HUES64 (cell line): ENCODE data around the gene SLC36A2.
A peak's percentile ranks its signal among the peaks of the same experiment; 100 is the strongest.

Source experiments
- H3K27ac ChIP-seq: 2 replicates; pipeline ENCODE4 v1.7.0; 2013; ENCODE audit warnings: low read depth, low read length, inconsistent platforms
- H3K27me3 ChIP-seq: 2 replicates; pipeline ENCODE4 v1.6.1; 2013; ENCODE audit warnings: mild to moderate bottlenecking, low read length; ENCODE audit not compliant: insufficient read depth
- H3K36me3 ChIP-seq: 2 replicates; pipeline ENCODE4 v1.6.1; 2013; ENCODE audit warnings: mild to moderate bottlenecking, low read length; ENCODE audit not compliant: insufficient read depth
- H3K4me1 ChIP-seq: 2 replicates; pipeline ENCODE4 v1.6.1; 2013; ENCODE audit warnings: mild to moderate bottlenecking, low read length, moderate library complexity; ENCODE audit not compliant: insufficient read depth
- H3K4me3 ChIP-seq: 2 replicates; pipeline ENCODE4 v1.5.1; 2013; ENCODE audit warnings: mild to moderate bottlenecking, low read length, moderate library complexity
- H3K9ac ChIP-seq: 2 replicates; pipeline ENCODE4 v1.6.1; 2013; ENCODE audit warnings: mild to moderate bottlenecking, low read depth, low read length
- H3K9me3 ChIP-seq: 2 replicates; pipeline ENCODE4 v1.6.1; 2013; ENCODE audit warnings: low read depth, low read length; ENCODE audit not compliant: insufficient read depth
- WGBS: fragments of 150-250, 120-280 bp; methylation state at CpG from one replicate; pipeline ENCODE4 v1.1.7; 2013; ENCODE audit warnings: missing lambda C conversion rate; 5-methylcytosine and 5-hydroxymethylcytosine counted together

SLC36A2 gene

DNA sequence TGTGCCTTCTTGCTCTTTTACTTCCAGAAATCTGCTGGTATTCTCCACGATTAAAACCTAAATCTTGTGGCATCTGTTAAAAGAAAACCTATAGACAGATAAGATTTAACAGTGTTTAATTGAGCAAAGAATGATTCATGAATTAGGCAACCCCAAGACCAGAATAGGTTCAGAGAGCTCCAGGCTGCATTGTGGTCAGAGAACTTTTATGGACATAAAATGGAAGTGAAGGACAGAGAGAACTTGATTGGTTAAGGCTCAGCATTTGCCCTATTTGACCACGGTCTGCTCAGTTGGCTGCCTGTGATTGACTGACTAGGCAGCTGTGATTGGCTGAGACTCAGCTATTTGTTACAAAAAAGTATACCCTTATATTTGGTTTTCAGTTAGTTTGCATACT is 10.4 kb upstream of the SLC36A2 start:
- Histone ChIP-seq H3K4me1 (peaks cover 24% of the 10 kb centered on the region), H3K36me3 (no peaks in the 10 kb centered on the region), H3K9me3 (no peaks in the 10 kb centered on the region), H3K4me3 (no peak overlapping the region), H3K27me3 (no peaks in the 10 kb centered on the region), H3K27ac (peak overlapping the region; percentile 23; the same call in 1 of the 2 replicates), H3K9ac (no peak overlapping the region)
- 88% methylated on average over 2 of the region's 2 CpGs for WGBS

DNA sequence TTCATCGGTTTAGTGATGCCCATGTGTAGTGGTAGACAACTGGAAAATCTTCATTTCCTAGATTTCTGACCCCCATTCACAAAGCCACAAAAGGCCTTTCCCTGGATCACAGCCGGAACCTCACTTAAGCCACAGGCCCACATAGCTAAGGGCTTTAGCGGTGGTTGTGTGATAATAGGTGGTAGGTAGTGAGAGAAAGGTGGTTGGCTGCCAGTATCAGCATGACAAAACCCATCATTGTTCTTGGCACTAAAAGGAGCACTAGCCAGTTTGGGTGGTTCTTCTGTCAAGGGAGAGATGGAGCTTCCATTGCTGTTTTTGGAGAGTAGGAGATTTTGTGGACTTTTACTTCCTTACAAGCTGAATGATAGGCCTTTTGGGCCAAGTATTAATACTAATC is 9.7 kb upstream of the SLC36A2 start:
- H3K27ac ChIP-seq = peak overlapping the region; percentile 23; the same call in 1 of the 2 replicates
- peaks cover 24% of the 10 kb centered on the region for H3K4me1 ChIP-seq
- no peaks in the 10 kb centered on the region for H3K9me3 ChIP-seq
- H3K27me3 ChIP-seq = no peaks in the 10 kb centered on the region
- no peak overlapping the region for H3K9ac ChIP-seq
- no peaks in the 10 kb centered on the region for H3K36me3 ChIP-seq
- 50% methylated on average over 1 of the region's 3 CpGs for WGBS
- no peak overlapping the region for H3K4me3 ChIP-seq

DNA sequence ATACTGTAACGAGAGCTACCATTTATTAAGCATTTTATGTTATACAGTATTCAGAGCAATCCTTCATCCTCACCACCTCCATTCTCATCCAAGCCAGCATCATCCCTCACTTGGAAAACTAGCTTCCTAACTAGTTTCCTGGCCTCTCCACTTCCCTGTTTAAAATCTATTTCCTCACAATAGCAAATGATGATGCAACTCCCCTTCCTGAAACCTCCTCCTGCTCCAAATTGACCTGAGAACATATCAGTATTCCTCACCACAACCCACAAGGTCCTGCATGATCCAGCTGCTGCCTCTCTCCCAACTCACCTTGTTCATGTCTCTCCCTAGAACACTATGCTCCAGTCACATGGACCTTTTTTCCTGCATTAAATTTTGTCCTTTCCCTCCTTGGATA is 4.3 kb upstream of the SLC36A2 start:
- no peak overlapping the region for H3K9ac ChIP-seq
- H3K27me3 ChIP-seq = peaks cover 33% of the 10 kb centered on the region; the same call in 1 of the 2 replicates
- H3K4me3 ChIP-seq = no peak overlapping the region
- no peaks in the 10 kb centered on the region for H3K9me3 ChIP-seq
- H3K27ac ChIP-seq = no peak overlapping the region
- 93% methylated on average over 1 of the region's 1 CpG for WGBS
- H3K4me1 ChIP-seq = peaks cover 27% of the 10 kb centered on the region
- H3K36me3 ChIP-seq = no peaks in the 10 kb centered on the region

DNA sequence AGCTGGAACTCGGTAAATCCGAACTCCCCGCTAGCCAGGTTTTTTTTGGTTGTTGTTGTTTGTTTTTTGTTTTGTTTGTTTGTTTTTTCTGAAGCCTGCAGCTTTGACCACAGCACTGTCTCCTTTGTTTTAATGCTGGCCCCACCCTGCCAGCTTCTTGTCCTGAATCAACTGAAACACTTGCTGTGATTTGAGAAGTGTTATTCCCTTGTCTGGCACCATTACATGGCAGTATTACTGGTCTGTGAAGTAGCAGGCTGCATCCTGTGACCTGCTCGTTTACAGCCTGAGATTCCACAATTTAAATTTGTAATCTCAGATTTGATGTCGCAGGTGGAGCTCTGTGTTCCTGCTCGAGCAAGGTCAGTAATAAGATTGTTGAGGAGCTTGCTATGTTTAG is 1.4 kb upstream of the SLC36A2 start:
- H3K27me3 ChIP-seq = peaks cover 54% of the 10 kb centered on the region; the same call in 1 of the 2 replicates
- no peaks in the 10 kb centered on the region for H3K36me3 ChIP-seq
- no peak overlapping the region for H3K27ac ChIP-seq
- peaks cover 34% of the 10 kb centered on the region for H3K4me1 ChIP-seq
- no peaks in the 10 kb centered on the region for H3K9me3 ChIP-seq
- WGBS = 43% methylated on average over 6 of the region's 6 CpGs
- no peak overlapping the region for H3K4me3 ChIP-seq
- no peak overlapping the region for H3K9ac ChIP-seq

DNA sequence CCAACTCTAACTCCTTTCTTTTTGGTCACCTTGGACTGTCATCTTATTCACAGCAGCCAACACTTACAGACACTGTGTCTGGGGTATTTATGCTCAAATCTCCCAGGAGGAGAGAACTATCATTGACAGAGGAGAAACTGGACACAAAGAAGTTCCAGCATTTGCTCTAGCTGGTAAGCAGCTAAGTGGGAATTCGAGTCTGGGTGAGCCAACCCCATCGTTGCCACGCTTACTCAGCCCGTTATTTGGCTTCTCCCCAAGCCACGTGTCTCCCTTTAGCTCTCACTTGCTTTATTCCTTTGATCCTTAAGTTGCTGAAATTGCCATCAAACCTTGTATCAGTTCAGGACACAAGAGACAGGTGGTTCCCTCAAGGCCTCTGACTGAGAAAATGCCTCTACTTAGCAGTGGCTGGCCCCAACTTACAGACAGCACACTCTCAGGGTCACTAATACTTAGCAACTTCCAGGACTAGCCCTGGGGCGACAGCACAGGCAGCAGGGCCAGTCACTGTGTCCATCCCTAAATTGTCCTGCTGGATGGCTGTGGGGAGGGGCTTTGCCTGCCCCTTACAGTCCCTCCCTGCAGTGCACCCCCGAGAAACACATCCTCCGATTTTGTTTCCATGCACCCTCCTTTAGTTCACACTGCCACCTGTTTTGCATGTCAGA is 1.4 kb downstream of the SLC36A2 start:
- Histone ChIP-seq H3K36me3 (no peaks in the 10 kb centered on the region), H3K4me1 (peaks cover 34% of the 10 kb centered on the region)

DNA sequence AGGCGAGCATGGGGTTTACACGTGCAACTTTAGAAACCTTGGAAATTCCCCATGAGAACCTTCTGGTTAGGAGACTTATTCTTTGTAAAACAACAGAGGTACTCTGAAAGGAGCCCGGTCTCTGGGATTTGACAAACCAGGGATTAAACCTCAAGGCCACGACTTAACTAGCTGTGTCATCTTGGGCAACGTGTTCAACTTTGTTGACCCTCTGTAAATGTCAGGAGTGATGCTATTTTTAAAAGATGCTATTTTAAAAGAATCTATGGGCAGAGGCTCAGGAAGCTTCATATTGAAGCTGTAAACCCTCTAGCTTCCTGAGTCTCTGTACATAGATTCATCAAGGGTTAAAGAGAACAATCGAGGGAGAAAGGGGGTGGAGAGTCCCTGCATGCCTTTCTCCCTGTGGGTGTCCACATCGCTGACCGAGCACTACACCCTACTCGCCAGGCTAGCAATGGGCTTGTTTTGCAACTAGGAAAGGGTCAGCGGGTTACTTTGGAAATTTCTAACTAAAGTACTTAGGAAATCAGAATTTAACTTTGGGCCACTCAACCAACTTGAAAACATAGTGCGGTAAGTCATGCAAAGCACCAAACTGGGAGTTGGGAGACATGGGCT is 2.1 kb downstream of the SLC36A2 start:
- Histone ChIP-seq H3K4me3 (peak overlapping the region; percentile 11; the same call in 1 of the 2 replicates), H3K27me3 (peaks cover 70% of the 10 kb centered on the region; the same call in 1 of the 2 replicates), H3K4me1 (peaks cover 34% of the 10 kb centered on the region), H3K36me3 (no peaks in the 10 kb centered on the region), H3K9ac (no peak overlapping the region), H3K27ac (no peak overlapping the region), H3K9me3 (no peaks in the 10 kb centered on the region)
- 44% methylated on average over 11 of the region's 11 CpGs for WGBS

More for the DNA sequence above, 1.4 kb downstream of the SLC36A2 start:
- Histone ChIP-seq H3K9me3 (no peaks in the 10 kb centered on the region), H3K4me3 (peak overlapping the region; percentile 11; the same call in 1 of the 2 replicates), H3K27me3 (peaks cover 72% of the 10 kb centered on the region; the same call in 1 of the 2 replicates), H3K9ac (no peak overlapping the region), H3K27ac (no peak overlapping the region)
- 58% methylated on average over 8 of the region's 8 CpGs for WGBS

DNA sequence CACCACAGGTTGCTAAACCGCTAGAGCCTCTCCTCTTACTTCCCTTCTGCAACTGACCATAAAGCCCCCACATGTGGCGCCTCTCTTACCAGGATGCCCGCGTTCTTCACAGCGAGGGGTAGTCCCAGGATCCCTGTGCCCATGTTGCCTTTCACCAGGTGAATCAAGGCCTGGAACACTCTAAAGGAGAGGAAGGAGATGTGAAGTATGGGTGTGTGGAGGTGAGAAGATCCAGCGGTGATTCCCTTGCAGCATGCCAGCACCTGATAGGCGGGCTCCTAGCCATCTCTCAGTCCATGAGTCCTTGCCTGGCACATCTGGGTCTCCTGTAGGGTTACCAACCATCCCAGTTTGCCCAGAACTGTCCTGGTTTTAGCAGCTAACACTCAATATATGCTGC is 3.3 kb downstream of the SLC36A2 start:
- no peak overlapping the region for H3K27ac ChIP-seq
- peaks cover 58% of the 10 kb centered on the region; the same call in 1 of the 2 replicates for H3K27me3 ChIP-seq
- no peaks in the 10 kb centered on the region for H3K9me3 ChIP-seq
- H3K36me3 ChIP-seq = no peaks in the 10 kb centered on the region
- 94% methylated on average over 7 of the region's 7 CpGs for WGBS
- H3K9ac ChIP-seq = no peak overlapping the region
- peaks cover 31% of the 10 kb centered on the region for H3K4me1 ChIP-seq
- H3K4me3 ChIP-seq = no peak overlapping the region

DNA sequence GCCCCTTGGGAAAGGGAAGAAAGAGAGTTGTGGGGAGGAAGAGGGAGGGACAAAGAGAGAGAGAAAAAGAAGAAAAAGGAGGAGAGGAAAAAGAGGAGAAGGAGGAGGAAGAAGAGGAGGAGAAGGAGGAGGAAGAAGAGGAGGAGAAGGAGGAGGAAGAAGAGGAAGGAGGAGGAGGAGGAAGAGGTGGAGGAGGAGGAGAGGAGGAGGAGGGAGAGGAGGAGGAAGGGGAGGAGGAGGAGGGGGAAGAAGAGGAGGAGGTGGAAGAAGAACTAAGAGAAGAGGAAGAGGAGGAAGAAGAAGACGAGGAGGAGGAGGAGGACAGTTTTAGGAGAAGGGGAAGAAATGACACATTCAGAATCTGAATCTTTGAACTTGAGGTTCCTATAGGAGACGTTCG is 7.4 kb downstream of the SLC36A2 start:
- Histone ChIP-seq H3K27ac (no peak overlapping the region), H3K36me3 (no peaks in the 10 kb centered on the region), H3K9me3 (no peaks in the 10 kb centered on the region), H3K4me3 (no peak overlapping the region), H3K4me1 (peaks cover 2% of the 10 kb centered on the region; the same call in 1 of the 2 replicates), H3K27me3 (peaks cover 33% of the 10 kb centered on the region; the same call in 1 of the 2 replicates), H3K9ac (no peak overlapping the region)
- WGBS = 86% methylated on average over 3 of the region's 3 CpGs

DNA sequence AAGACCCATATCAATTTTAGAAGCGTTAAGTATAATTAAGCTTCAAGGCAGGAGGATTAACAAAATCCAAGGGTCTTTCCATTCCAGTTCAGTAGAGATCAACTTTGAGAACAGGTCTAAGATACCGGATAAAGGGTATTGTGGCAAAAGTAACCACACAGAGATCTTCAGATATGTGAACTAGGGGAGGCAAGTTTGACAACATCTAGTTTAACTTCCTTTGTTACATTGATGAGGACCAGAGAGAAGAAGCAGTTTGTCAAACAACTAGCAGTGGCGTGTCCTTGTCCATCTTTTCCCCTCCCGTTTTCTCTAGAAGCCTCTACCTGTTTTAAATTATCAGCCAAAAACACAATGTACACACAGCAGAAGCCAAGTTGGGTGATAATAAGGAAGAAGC is 8.6 kb downstream of the SLC36A2 start:
- Histone ChIP-seq H3K9ac (no peak overlapping the region), H3K4me1 (no peaks in the 10 kb centered on the region), H3K36me3 (no peaks in the 10 kb centered on the region), H3K27me3 (peaks cover 21% of the 10 kb centered on the region; the same call in 1 of the 2 replicates), H3K27ac (no peak overlapping the region), H3K4me3 (no peak overlapping the region), H3K9me3 (no peaks in the 10 kb centered on the region)
- 96% methylated on average over 3 of the region's 4 CpGs for WGBS

DNA sequence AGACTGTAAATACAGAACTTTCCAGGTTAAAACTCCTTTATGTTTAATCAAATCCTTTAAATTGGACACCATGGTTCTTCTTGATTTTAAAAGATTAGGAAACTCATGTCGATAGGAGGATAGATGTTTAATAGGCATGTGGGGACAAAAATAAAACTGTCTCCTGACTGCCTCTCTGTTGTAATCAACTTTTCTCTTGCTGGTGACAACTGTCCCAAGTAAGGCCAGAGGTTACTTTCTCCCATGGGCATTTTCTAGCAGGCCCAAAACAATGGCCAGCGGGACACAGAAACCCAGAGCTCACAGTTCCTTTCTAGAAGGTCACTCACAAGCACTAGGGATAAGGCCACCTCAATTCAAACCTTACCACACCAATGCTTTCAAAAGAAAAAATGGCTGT is 14.5 kb downstream of the SLC36A2 start:
- no peak overlapping the region for H3K27ac ChIP-seq
- H3K27me3 ChIP-seq = no peaks in the 10 kb centered on the region
- WGBS = 97% methylated on average over 2 of the region's 2 CpGs
- H3K4me1 ChIP-seq = no peaks in the 10 kb centered on the region
- H3K9me3 ChIP-seq = no peaks in the 10 kb centered on the region
- H3K36me3 ChIP-seq = no peaks in the 10 kb centered on the region
- no peak overlapping the region for H3K9ac ChIP-seq
- no peak overlapping the region for H3K4me3 ChIP-seq

DNA sequence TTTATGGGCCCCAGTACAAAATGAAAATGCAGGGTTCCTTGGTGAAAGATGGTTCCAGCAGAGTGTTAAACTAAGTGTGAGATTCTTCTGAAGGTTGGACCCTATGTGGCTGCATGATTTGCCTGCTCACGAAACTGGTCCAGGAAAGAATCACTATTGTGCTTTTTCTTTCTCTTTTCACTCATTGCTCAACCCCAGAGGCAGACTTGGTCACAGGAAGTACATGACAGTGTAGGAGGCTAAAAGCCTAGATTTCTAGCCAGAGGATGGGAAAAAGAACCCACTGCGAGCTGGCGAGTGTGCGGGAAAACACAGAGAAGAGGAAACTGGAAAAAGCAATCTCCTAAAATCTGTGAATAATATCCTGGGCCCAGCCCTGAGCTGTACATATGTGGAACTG is 18.6 kb downstream of the SLC36A2 start:
- H3K9ac ChIP-seq = no peak overlapping the region
- no peak overlapping the region for H3K4me3 ChIP-seq
- H3K4me1 ChIP-seq = peaks cover 6% of the 10 kb centered on the region; the same call in 1 of the 2 replicates
- H3K36me3 ChIP-seq = no peaks in the 10 kb centered on the region
- no peak overlapping the region for H3K27ac ChIP-seq
- WGBS = 94% methylated on average over 4 of the region's 4 CpGs
- H3K27me3 ChIP-seq = no peaks in the 10 kb centered on the region
- no peaks in the 10 kb centered on the region for H3K9me3 ChIP-seq
